Neural cell (in vitro differentiated cells): Measurements from ENCODE around the gene CALHM5. TPM values are rescaled to one million over a fixed set of nuclear protein-coding genes. Genes with fewer than 3 reads are reported as not detected.

Experiments used
- H2AFZ ChIP-seq: fragments of 200-600, 300-800 bp; sonication (generic), shearing (Covaris generic); 2 replicates; pipeline ENCODE4 v1.6.0; 2014; ENCODE audit warnings: low read depth, mild to moderate bottlenecking, antibody characterized with exemption, low read length, moderate library complexity
- H3F3A ChIP-seq: fragments of 200-600 bp; shearing (Covaris generic); 2 replicates; pipeline ENCODE4 v1.6.1; 2016; ENCODE audit warnings: mild to moderate bottlenecking, moderate library complexity, mixed read lengths, antibody characterized with exemption, low read length; ENCODE audit not compliant: insufficient read depth, poor library complexity, severe bottlenecking
- H3K27ac ChIP-seq: fragments of 200-600, 300-800 bp; sonication (generic), shearing (Covaris generic); 2 replicates; pipeline ENCODE4 v1.5.1; 2014; ENCODE audit warnings: mild to moderate bottlenecking, low read length, moderate library complexity
- H3K27me3 ChIP-seq: fragments of 300-800, 200-600 bp; sonication (generic), shearing (Covaris generic); 2 replicates; pipeline ENCODE4 v1.6.0; 2014; ENCODE audit warnings: mild to moderate bottlenecking, low read depth, low read length, moderate library complexity; ENCODE audit not compliant: insufficient read depth
- H3K36me3 ChIP-seq: fragments of 300-800, 200-600 bp; sonication (generic), shearing (Covaris generic); 2 replicates; pipeline ENCODE4 v1.5.1; 2014; ENCODE audit warnings: mild to moderate bottlenecking, antibody characterized with exemption, low read length, moderate library complexity; ENCODE audit not compliant: insufficient read depth
- H3K4me2 ChIP-seq: fragments of 300-800, 200-600 bp; sonication (generic), shearing (Covaris generic); 2 replicates; pipeline ENCODE4 v1.6.0; 2014; ENCODE audit warnings: mild to moderate bottlenecking, low read length
- H3K4me3 ChIP-seq: fragments of 300-800, 200-600 bp; sonication (generic), shearing (Covaris generic); 2 replicates; pipeline ENCODE4 v1.5.1; 2014; ENCODE audit warnings: mild to moderate bottlenecking, low read length, moderate library complexity
- H3K79me2 ChIP-seq: fragments of 200-600 bp; shearing (Covaris generic); replicated peaks from 2 replicates; pipeline ENCODE4 v1.6.0; 2014; ENCODE audit warnings: mild to moderate bottlenecking, low read length, moderate library complexity; ENCODE audit not compliant: insufficient read depth
- H3K9ac ChIP-seq: fragments of 300-800, 200-600 bp; sonication (generic), shearing (Covaris generic); 2 replicates; pipeline ENCODE4 v1.6.1; 2016; ENCODE audit warnings: mild to moderate bottlenecking, low read length, mixed read lengths
- H3K9me2 ChIP-seq: fragments of 200-600 bp; shearing (Covaris generic); 2 replicates; pipeline ENCODE4 v1.6.1; 2016; ENCODE audit warnings: mild to moderate bottlenecking, low read length, mixed read lengths; ENCODE audit not compliant: insufficient read depth
- H3K9me3 ChIP-seq: fragments of 200-600, 300-800 bp; sonication (generic), shearing (Covaris generic); 2 replicates; pipeline ENCODE4 v1.6.1; 2016; ENCODE audit warnings: mild to moderate bottlenecking, mixed run types, low read length, moderate library complexity, mixed read lengths
- H4K20me1 ChIP-seq: fragments of 200-600 bp; shearing (Covaris generic); 2 replicates; pipeline ENCODE4 v1.6.1; 2016; ENCODE audit warnings: mild to moderate bottlenecking, mixed run types; ENCODE audit not compliant: insufficient read depth
- EP300 ChIP-seq: fragments of 450-650 bp; conservative IDR thresholded peaks from 2 replicates; pipeline ENCODE4 v1.6.1; 2014; ENCODE audit warnings: antibody characterized with exemption, mild to moderate bottlenecking, moderate library complexity; ENCODE audit not compliant: poor library complexity, severe bottlenecking
- EZH2 ChIP-seq: fragments of 200-600, 300-800 bp; shearing (Covaris generic), sonication (generic); IDR thresholded peaks from 2 replicates; pipeline ENCODE4 v1.6.1; 2014; ENCODE audit warnings: antibody characterized with exemption, low read length, borderline replicate concordance, mild to moderate bottlenecking; ENCODE audit not compliant: insufficient read depth, poor library complexity, severe bottlenecking
- MXI1 ChIP-seq: fragments of 450-650 bp; conservative IDR thresholded peaks from 2 replicates; pipeline ENCODE4 v1.6.1; 2014; ENCODE audit warnings: antibody characterized with exemption, mild to moderate bottlenecking; ENCODE audit not compliant: poor library complexity, severe bottlenecking
- POLR2AphosphoS5 ChIP-seq: IDR thresholded peaks from 2 replicates; pipeline ENCODE4 v1.6.1; 2012
- RAD21 ChIP-seq: fragments of 450-650 bp; conservative IDR thresholded peaks from 2 replicates; pipeline ENCODE4 v1.6.1; 2014; ENCODE audit warnings: antibody characterized with exemption, mild to moderate bottlenecking, moderate library complexity
- REST ChIP-seq: IDR thresholded peaks from 2 replicates; pipeline ENCODE4 v1.6.1; 2012; ENCODE audit warnings: borderline replicate concordance
- SMC3 ChIP-seq: fragments of 450-650 bp; conservative IDR thresholded peaks from 2 replicates; pipeline ENCODE4 v1.6.1; 2014; ENCODE audit warnings: antibody characterized with exemption, mild to moderate bottlenecking, moderate library complexity; ENCODE audit not compliant: poor library complexity
- TAF1 ChIP-seq: IDR thresholded peaks from 2 replicates; pipeline ENCODE4 v1.6.1; 2012; ENCODE audit warnings: low read depth
- polyA minus RNA-seq: library from RNA; depleted of rRNA, polyadenylated mRNA; stranded (reverse); fragments of >200 nt; gene quantifications from 2 replicates; pipeline ENCODE4 v1.2.3, GENCODE V29; 2014
- polyA plus RNA-seq: library from polyadenylated mRNA; depleted of rRNA; stranded (reverse); fragments of >200 nt; gene quantifications from 2 replicates; pipeline ENCODE4 v1.2.3, GENCODE V29; 2014
- TF ChIP-seq, protein P1 (sequence below): fragments of 450-650 bp; IDR thresholded peaks from 2 replicates; pipeline ENCODE4 v1.5.1; 2014; ENCODE audit warnings: antibody characterized with exemption, mild to moderate bottlenecking, moderate library complexity; ENCODE audit not compliant: poor library complexity, severe bottlenecking

Gene CALHM5
- polyA plus RNA-seq: 0.07 TPM in 1 of 2 replicates, not detected in the other
- 0.12 and 0.24 TPM in 2 replicates for polyA minus RNA-seq

DNA sequence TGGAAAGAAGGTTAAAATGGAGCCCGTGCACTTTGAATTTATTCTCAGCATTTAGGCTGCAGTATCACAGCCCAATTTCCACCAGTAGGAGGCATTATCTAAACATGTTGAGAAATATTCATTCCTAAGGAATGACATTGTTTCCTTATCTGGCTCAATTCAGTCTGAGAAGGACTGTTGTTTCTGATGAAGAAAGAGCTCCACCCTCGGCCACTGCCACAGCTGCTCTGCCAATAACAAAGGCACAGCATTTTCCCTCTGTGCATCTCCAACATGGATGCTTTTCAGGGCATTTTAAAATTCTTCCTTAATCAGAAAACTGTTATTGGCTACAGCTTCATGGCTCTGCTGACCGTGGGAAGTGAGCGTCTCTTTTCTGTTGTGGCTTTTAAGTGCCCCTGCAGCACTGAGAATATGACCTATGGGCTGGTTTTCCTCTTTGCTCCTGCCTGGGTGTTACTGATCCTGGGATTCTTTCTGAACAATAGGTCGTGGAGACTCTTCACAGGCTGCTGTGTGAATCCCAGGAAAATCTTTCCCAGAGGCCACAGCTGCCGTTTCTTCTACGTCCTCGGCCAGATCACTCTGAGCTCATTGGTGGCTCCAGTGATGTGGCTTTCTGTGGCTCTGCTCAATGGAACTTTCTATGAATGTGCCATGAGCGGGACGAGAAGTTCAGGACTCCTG is at the start of gene CALHM5:
Gene CALHM5 (plus strand): TSS at position 216 of the 687 bp plus-strand sequence. CDS start 58 bp downstream, at position 274.
- Histone ChIP-seq H3F3A (no peaks in the 10 kb centered on the region), H3K36me3 (no peaks in the 10 kb centered on the region), H2AFZ (no peak within 1 kb of the TSS), H3K27me3 (no peaks in the 10 kb centered on the region), H3K27ac (no peak within 1 kb of the TSS), H3K4me3 (no peak within 1 kb of the TSS), H3K79me2 (no peaks in the 10 kb centered on the region), H3K9ac (no peak within 1 kb of the TSS), H4K20me1 (no peaks in the 10 kb centered on the region), H3K9me3 (peaks cover 3% of the 10 kb centered on the region), H3K4me2 (no peak within 1 kb of the TSS), H3K9me2 (no peaks in the 10 kb centered on the region)
- TF ChIP-seq, protein P1, sequence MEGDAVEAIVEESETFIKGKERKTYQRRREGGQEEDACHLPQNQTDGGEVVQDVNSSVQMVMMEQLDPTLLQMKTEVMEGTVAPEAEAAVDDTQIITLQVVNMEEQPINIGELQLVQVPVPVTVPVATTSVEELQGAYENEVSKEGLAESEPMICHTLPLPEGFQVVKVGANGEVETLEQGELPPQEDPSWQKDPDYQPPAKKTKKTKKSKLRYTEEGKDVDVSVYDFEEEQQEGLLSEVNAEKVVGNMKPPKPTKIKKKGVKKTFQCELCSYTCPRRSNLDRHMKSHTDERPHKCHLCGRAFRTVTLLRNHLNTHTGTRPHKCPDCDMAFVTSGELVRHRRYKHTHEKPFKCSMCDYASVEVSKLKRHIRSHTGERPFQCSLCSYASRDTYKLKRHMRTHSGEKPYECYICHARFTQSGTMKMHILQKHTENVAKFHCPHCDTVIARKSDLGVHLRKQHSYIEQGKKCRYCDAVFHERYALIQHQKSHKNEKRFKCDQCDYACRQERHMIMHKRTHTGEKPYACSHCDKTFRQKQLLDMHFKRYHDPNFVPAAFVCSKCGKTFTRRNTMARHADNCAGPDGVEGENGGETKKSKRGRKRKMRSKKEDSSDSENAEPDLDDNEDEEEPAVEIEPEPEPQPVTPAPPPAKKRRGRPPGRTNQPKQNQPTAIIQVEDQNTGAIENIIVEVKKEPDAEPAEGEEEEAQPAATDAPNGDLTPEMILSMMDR: no peak
- TF ChIP-seq REST (no peak), TAF1 (no peak), SMC3 (no peak), MXI1 (no peak), RAD21 (no peak), EP300 (no peak), POLR2AphosphoS5 (no peak)

DNA sequence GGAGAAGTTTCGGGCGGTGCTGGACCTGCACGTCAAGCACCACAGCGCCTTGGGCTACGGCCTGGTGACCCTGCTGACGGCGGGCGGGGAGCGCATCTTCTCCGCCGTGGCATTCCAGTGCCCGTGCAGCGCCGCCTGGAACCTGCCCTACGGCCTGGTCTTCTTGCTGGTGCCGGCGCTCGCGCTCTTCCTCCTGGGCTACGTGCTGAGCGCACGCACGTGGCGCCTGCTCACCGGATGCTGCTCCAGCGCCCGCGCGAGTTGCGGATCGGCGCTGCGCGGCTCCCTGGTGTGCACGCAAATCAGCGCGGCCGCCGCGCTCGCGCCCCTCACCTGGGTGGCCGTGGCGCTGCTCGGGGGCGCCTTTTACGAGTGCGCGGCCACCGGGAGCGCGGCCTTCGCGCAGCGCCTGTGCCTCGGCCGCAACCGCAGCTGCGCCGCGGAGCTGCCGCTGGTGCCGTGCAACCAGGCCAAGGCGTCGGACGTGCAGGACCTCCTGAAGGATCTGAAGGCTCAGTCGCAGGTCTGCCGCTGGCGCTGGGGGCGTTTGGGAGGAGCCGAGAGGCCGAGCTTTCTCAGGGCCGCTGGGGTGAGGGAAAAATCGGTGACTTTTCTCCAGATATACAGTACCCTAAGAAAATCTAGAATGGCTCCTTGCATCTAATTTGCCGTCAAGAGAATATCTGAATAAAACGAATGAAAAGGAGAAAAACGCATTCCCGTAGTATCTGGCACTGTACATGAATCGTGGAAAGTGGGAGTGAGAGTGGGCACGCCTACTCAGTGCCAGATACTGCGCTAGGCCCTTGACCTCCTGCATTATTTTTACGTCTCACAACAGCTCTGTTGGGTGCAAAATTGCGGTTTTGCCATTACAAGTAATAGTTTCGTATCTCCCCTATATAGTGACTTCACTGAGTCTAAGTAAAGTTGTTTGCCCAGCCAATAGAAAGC is 49.2 kb upstream of the CALHM5 start:
- no peaks in the 10 kb centered on the region for H3K9me2 ChIP-seq
- H3K9ac ChIP-seq: peak overlapping the region; percentile 61
- H3K4me2 ChIP-seq: peak overlapping the region; percentile 1
- peak overlapping the region; percentile 40 for H2AFZ ChIP-seq
- H3K27ac ChIP-seq: no peak overlapping the region
- H3K79me2 ChIP-seq: no peaks in the 10 kb centered on the region
- H3K9me3 ChIP-seq: no peaks in the 10 kb centered on the region
- peak overlapping the region; percentile 70 for H3K4me3 ChIP-seq
- no peaks in the 10 kb centered on the region for H3K36me3 ChIP-seq
- H3K27me3 ChIP-seq: peaks cover 15% of the 10 kb centered on the region
- H4K20me1 ChIP-seq: no peaks in the 10 kb centered on the region
- H3F3A ChIP-seq: no peaks in the 10 kb centered on the region
- TF ChIP-seq SMC3 (no peak), EP300 (peak; percentile 27), EZH2 (no peak), TAF1 (no peak), REST (no peak), MXI1 (peak; percentile 85), RAD21 (no peak), POLR2AphosphoS5 (peak; percentile 7)
- TF ChIP-seq, protein P1: peak; percentile 57
